SW 1271 (cell line): ENCODE measurements around the gene CTNS.
"Not testable (repeated sequence)": the region's sequence is repeated elsewhere in the genome, so short reads cannot be mapped to it uniquely, and the experiment has no call there.

Experiments used
- DNase-seq, 2 experiments: peaks; one replicate each; lab custom pipeline; 2025; lab: John Stamatoyannopoulos, UW

The CTNS gene

DNA sequence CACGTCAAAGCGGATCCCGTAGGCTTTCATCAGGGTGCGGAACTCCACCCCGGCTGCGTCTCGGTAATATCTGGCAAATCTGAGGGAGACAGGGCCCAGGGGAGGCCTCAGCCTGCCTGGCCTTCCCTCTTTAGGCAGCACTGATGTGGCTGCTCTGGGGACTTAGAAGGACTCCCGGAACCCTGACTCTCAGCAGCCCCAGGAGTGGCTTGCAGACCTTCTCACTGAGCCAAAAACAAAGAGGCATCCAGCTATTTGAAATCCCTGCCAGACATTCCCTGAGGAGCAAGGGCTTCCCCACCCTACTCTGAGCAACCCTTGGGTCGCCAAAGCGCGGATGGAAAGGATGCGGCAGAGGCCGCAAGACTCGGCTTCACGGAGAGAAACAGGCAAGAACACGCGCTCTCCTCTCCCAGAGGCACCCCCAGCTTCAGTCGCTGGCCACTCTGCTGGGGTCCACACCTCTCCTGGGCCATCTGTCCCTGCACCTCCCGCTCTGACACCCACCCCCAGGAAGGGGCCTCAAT is 51.5 kb downstream of the CTNS start:
- DNase-seq: peak in 1 of 2 experiments; percentile 18

DNA sequence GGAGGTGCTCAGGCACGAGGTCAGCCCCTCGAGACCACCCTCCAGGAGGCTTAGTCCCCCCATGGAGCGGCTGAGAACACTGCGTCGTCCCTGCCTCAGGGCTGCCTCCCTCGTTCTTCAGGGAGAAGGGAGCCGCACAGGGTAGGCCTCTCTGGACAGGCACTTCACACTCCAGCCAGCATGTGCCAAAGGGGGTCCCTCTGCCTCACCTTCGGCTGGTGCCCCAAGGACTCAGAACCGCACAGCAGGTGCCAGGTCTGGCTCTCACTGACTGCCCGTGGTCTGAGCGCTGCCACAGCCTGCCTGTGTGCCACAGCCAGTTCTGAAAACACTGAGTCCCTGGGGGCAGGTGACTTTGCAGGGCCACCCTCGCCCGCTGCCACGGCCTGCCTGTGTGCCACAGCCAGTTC is 52.3 kb downstream of the CTNS start:
- DNase-seq: no peak

DNA sequence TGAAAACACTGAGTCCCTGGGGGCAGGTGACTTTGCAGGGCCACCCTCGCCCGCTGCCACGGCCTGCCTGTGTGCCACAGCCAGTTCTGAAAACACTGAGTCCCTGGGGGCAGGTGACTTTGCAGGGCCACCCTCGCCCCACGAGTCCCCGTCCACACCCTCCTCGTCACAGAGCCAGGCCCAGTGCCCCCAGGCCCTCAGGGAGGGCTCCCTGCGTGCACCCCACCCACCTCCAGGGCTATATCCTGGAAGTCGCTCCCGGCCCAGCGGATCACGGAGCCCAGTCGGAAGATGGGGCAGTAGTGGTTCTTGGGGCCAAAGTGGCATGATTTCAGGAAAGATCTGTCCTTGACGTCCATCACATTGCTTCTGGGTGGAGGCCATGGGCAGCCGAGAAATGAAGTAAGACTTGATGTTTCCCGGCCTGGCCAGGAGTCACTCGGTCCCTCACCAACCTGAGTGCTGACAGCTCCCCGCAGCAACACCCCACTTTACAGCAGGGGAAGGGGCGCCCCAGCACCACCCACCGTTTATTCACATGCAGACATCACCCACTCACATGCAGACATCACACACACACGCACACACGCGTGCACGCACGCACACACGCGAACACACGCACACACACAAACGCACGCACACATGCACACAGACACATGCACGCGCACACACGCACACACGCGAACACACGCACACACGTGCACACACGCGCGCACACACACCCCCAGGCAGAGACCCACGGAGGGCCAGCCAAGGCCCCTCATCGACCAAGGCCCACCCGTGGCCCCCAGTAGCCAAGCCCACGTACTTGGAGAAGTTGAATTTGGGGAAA is 52.9 kb downstream of the CTNS start:
- DNase-seq: no peak

DNA sequence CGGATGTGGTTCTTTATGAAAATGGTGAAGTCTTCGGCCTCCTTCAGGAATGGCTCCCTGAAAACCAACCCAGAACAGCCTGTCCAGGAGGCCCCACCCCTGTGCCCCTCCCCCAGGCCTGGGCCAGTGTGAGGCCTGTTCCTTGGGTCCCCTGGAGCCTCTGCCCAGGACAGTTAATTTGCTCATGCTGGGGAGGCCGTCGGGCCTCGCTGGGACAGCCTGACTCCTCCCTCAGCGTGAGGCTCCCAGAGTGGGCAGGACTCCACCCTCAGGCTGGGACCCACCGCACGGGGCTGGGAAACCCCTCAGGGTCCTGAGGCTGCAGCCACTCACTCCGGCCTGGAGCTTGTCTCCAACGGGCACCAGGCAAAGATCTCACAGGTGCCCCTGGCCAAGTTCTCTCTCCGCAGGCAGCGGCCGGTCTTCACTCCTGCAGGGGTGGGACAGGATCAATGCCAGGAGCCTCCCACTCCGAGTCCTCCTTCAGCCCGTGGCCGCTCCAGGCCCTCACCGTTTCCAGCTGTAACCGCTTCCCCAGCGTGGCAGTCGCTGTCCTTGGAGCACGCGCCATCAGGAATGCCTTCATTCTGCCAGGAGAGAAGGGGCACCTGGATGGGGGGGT is 53.6 kb downstream of the CTNS start:
- no peak for DNase-seq

DNA sequence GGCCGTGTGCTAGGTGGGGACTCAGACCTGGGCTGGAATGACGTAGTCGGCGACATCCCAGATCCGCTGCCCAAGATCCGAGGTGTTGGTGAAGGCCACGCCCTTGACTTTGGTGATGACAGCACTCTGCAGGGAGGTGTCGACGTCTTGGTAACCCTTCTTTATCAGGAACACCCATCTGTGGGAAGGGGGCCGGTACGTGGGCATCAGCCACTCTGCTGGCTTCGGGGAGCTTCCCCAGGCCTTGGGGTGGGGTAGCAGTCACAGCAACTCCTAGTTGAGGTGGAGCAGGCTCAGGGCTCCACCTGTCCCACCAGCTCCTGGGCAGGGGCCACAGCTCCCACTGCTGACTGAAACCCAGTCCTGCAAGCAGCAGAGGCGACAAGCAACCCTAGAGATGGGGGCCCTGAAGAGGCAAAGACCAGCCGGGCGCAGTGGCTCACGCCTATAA is 55.1 kb downstream of the CTNS start:
- no peak for DNase-seq

DNA sequence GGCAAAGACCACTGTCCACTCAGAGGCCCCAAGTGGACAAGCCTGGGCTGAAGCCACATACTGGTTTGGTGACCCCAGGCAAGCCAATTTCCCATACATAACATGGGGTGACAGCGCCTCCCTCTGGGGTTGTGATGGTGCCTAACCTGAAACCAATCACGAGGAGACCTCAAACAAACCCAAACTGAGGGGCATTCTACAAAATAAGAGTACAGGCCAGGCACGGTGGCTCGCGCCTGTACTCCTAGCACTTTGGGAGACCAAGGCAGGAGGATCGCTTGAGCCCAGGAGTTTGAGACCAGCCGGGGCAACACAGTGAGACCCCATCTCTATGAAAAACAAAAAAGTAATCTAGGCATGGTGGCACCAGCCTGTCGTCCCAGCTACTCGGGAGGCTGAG is 55.8 kb downstream of the CTNS start:
- DNase-seq: no peak

DNA sequence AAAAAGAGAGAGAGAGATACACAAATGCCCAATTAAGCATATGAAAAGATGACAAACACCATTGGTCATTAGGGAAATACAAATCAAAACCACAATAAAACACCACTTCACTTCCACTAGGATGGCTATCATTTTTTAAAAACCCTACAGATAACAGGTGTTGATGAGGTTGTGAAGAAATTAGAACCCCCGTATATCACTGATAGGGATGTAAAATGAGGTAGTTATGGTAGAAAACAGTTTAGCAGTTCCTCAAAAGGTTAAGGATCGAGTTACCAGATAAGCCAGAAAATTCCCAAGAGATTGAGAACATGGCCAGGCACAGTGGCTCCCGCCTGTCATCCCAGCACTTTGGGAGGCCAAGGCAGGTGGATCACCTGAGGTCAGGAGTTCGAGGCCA is 56.6 kb downstream of the CTNS start:
- DNase-seq: no peak

DNA sequence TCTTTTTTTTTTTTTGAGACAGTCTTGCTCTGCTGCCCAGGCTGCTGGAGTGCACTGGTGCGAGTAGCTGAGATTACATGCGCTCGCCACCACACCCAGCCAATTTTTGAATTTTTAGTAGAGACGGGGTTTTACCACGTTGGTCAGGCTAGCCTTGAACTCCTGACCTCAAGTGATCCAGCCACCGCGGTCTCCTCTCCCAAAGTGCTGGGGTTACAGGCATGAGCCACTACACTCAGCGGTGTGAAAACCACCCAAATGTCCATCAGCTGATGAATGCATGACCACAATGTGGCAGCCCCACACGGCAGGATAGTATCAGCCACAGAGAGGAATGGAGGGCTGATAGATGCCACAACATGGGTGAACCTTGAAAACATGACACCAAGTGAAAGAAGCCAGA is 57.3 kb downstream of the CTNS start:
- no peak for DNase-seq

DNA sequence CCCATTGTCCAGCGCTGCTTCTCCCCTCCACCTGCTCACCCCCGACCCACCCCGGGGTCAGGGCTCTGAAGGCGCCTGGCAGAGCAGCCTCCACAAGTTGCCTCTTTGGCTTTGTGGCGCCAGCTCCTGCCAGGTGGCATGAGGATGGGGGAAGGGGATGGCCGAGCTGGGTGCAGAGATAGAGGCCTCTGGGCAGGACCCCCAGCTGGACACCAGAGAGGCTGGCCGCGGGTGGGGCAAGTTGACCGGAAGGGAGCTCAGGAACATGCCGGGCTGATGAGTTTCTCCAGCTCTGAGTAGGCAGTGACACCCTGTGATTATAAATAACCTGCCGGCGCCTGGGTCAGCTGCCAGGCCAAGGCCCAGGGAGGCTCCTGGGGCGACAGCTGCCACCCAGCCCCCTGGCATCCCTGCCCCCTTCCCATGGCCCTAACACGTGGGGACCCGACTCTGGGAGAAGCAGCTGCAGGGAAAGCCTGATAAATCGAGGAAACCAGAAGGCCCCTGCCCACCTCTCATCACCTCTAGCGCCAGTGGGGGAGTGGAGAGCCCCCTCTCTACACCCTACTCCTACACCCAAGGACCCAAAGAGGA is 58.7 kb downstream of the CTNS start:
- DNase-seq: no peak

DNA sequence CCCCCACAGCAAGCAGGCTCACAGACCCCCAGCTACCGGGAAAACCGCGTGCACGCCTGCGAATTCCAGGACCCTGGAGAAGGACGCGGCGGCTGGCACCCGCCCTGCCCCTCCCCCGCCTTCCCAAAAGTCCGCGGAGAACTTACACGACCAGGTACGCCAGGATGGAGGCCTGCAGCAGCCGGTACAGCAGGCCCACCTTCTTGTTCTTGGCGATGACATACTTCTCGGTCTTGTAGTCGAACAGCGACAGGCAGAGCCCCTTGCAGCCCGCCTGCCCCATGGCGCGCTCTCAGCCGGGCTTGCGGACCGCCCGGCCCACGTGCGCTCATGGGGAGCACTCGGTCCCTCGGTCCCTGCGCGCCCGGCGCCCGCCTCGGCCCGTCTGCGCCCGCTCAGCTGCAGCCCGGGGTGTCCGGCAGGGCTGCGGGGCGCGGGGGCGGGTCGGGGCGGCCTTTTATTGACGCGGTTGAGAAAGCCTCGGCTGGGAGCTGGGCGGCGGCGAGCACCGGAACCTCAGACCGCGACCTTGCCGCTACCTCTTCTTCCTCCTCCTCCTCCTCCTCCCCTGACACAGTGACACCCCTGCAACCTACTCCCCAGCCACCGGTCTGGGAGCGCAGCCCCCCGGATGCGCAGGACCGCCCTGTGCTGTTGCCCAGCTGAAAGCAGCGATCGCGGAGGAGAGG is 59.3 kb downstream of the CTNS start, which contains the start of gene P2RX5:
Gene P2RX5, minus strand, starts transcription at position 433 of the 689 bp plus-strand sequence. Its CDS starts 150 bp downstream, at position 283.
- no peak for DNase-seq

DNA sequence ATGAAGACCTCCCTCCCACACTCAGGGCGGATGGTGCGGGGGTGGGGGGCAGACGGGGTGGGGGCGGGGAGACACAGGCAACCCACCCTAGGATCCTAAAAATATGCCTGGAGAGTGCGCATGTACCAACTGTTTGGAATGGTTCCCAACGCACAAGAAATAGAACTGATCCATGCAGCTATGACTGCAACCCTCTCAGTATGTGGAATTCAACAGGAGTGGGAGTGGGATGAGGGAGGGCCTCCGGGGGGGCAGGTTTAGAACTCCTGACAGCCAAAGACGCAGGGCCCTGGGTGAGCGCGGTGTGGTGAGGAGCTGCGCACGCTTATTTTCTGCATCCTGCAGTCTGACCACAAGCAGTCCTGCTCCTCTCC is 60.5 kb downstream of the CTNS start:
- no peak for DNase-seq

DNA sequence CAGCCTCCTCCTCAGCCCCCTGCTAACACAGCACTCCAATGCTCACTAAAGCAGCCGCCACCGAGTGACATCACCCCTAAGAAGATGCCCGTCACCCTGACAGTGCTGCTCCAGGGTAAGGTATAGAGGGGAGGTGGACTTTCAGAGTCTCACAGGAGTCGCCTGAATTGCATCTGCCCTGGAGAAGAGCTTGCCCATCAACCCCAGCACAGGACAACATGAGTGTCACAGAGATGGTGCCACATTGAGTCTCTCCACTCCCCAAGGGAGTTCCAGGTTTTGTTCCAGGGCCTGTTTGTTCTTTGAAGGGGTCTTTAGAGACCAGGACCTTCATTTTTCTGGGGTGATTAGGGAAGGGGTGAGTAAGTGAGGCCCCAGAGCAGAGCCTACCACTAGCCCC is 61.6 kb downstream of the CTNS start:
- DNase-seq: no peak

DNA sequence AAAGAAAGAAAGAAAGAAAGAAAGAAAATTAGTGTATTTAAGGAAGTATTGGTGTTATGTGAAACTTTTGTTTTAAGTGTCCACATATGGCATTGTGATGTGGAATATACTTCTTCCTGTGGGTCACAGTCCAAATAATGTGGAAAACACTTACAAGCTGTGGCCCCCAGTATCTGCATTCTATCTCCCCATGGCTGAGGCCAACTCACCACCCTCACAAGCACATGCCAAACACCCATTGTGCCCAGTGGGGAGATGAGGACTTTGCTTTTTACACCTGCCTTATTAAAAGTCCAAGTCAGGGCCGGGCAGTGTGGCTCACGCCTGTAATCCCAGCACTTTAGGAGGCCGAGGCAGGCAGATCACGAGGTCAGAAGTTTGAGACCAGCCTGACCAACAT is 63.4 kb downstream of the CTNS start:
- no peak for DNase-seq

DNA sequence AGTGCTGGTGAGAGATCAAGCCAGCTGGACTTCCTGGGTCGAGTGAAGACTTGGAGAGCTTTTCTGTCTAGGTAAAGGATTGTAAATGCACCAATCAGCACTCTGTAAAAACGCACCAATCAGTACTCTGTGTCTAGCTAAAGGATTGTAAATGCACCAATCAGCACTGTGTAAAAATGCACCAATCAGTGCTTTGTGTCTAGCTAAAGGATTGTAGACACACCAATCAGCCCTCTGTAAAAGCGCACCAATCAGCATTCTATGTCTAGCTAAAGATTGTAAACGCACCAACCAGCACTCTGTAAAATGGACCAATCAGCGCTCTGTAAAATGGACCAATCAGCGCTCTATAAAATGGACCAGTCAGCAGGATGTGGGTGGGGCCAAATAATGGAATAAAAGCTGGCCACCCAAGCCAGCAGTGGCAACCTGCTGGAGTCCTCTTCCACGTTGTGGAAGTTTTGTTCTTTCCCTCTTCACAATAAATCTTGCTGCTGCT is 65.5 kb downstream of the CTNS start:
- not testable (repeated sequence) for DNase-seq

DNA sequence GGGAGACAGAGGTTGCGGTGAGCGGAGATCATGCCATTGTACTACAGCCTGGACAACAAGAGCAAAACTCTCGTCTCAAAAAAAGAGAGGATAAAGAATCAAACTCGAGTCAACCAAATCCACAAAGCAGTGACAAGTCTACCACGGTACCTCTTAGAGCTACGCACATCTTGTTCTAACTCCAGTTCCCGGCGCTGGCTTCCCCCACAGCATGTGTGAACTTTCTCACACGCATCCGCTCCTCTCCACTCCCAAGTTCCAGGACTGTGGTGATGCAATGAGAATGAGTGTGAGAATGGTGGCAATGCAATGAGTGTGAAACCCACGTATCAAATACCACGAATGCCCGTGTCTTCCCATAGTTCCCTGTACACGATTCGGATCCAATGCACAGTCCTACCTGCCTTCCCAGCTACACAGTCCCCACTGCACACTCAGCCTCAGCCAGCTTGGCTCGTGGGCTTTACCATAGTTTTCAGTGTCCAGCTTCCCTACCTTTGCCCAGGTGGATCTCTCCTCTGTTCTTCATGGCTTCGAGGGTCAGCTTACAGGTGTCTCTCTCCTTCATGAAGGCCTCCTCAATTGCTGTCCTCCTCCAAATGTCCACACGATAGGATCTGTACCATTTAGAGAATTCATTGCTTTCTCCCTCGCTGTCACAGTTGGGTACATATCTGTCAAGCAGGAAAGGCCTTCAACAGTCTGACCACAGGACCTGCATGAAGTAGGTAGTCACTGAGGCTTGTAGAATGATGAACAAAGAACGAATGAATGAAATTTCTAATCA is 68.6 kb downstream of the CTNS start:
- DNase-seq: no peak

DNA sequence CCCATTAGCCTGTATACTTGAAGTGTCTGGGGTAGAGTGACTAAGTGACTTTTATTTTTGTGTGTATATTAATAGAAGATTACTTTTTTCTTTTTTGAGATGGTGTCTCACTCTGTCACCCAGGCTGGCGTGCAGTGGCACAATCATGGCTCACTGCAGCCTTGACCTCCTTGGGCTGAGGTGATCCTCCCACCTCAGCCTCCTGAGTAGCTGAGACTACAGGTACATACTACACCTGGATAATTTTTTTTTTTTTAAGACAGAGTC is 69.1 kb downstream of the CTNS start:
- DNase-seq: not testable (repeated sequence)

DNA sequence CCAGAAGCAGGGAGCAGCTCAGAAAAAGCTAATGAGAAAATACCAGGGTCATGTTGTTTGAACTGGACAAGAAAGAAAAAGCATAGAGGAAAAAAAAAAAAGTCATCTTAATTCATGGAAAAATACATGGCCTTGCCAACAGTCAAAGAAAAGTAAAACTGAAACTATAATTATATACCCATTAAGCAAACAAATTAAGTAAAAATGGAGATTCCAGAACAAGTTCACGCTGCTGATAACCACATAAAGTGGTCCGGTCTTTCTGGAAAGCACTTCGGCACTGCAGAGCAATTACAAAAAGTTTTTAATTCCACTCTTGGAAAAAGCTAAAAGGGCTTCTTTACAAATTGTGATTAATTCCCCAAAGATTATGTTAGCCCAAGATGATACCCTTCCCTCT is 71.8 kb downstream of the CTNS start:
- DNase-seq: no peak

DNA sequence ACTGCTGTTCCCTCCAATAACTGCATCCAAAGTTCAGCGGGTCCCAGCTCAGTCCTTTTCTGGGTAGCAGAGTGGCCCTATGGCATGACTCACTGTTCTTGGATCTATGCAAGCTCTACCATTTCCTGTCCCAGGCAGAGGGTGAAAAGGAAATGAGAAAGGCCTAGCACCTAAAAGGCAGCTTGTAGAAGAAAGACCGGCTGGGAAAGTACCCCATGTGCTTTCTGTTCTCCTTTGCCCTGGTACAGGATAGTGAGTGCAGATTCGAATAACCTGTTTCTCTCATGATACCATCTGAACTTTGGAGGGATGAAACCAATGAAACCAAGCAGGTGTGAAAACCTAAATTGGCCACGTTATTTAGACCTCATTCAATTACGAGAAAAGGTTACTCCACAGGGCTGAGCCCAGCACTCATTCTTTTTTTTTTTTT is 74.4 kb downstream of the CTNS start:
- peak in 1 of 2 experiments; percentile 26 for DNase-seq
